Muscle of leg (tissue), 11 donors: ENCODE results near the gene FDX2. TPM values are rescaled to one million over a fixed set of nuclear protein-coding genes. Genes with fewer than 3 reads are reported as not detected.
A peak's percentile ranks its signal among the peaks of the same experiment; 100 is the strongest.

Source experiments
- DNase-seq: peaks from one replicate; pipeline ENCODE4 v3.0.0; 2013
- H3K27ac ChIP-seq: one replicate; pipeline ENCODE4 v1.5.1; 2013; ENCODE audit warnings: mild to moderate bottlenecking, low read length, control low read depth
- H3K27me3 ChIP-seq: one replicate; pipeline ENCODE4 v1.6.1; 2013; ENCODE audit warnings: low read length; ENCODE audit not compliant: control insufficient read depth, insufficient read depth
- H3K36me3 ChIP-seq: one replicate; pipeline ENCODE4 v1.6.1; 2013; ENCODE audit warnings: low read length; ENCODE audit not compliant: control insufficient read depth, insufficient read depth
- H3K4me1 ChIP-seq: one replicate; pipeline ENCODE4 v1.6.1; 2013; ENCODE audit warnings: low read length; ENCODE audit not compliant: control insufficient read depth, insufficient read depth
- H3K4me3 ChIP-seq: one replicate; pipeline ENCODE4 v1.5.1; 2013; ENCODE audit warnings: low read length, control low read depth
- H3K9me3 ChIP-seq: replicated peaks from 2 replicates; pipeline ENCODE4 v1.6.1; 2013; ENCODE audit warnings: low read depth, low read length; ENCODE audit not compliant: control insufficient read depth
- WGBS: methylation state at CpG from one replicate; pipeline ENCODE4 v1.1.5; 2013; ENCODE audit warnings: missing lambda C conversion rate; ENCODE audit not compliant: insufficient coverage; 5-methylcytosine and 5-hydroxymethylcytosine counted together
- polyA plus RNA-seq, 8 donors: library from polyadenylated mRNA; unstranded; fragments of 120-200 nt; gene quantifications; one replicate each; pipeline versions ENCODE4 v1.2.1 to v1.2.3, GENCODE V29; 2013; ENCODE audit warnings: inconsistent platforms in 1 of 8, low replicate concordance in 1 of 8; ENCODE audit not compliant: insufficient read length in 8 of 8, insufficient read depth in 1 of 8
- total RNA-seq: library from RNA; stranded (reverse); fragments of 120-200 nt; gene quantifications from one replicate; pipeline ENCODE4 v1.2.4, GENCODE V29; 2013

Gene FDX2
- total and polyA plus RNA-seq, 9 donors, result 16.9 to 21.6 (median 19.1) TPM

GRCh38 chr19:10306327-10306726, 9.5 kb downstream of the FDX2 start:
- Histone ChIP-seq H3K4me3 (no peak overlapping the region), H3K4me1 (no peaks in the 10 kb centered on the region), H3K9me3 (no peaks in the 10 kb centered on the region), H3K27me3 (peaks cover 3% of the 10 kb centered on the region), H3K36me3 (peaks cover 17% of the 10 kb centered on the region), H3K27ac (no peak overlapping the region)
- DNase-seq, result no peak
- whole genome bisulfite sequencing, result 100% methylated on average over 1 of the region's 5 CpGs

GRCh38 chr19:10305139-10305806, 10.5 kb downstream of the FDX2 start:
- H3K9me3 ChIP-seq, result no peaks in the 10 kb centered on the region
- no peak overlapping the region for H3K4me3 ChIP-seq
- no peaks in the 10 kb centered on the region for H3K4me1 ChIP-seq
- peaks cover 9% of the 10 kb centered on the region for H3K36me3 ChIP-seq
- peaks cover 6% of the 10 kb centered on the region for H3K27me3 ChIP-seq
- DNase-seq, result no peak
- 65% methylated on average over 11 of the region's 17 CpGs for WGBS
- H3K27ac ChIP-seq, result no peak overlapping the region

GRCh38 chr19:10299545-10300458, 16.0 kb downstream of the FDX2 start:
- no peak overlapping the region for H3K4me3 ChIP-seq
- H3K4me1 ChIP-seq, result peaks cover 14% of the 10 kb centered on the region
- no peak for DNase-seq
- H3K27ac ChIP-seq, result no peak overlapping the region
- H3K36me3 ChIP-seq, result peaks cover 5% of the 10 kb centered on the region
- H3K27me3 ChIP-seq, result peaks cover 52% of the 10 kb centered on the region
- H3K9me3 ChIP-seq, result no peaks in the 10 kb centered on the region
- whole genome bisulfite sequencing, result 47% methylated on average over 9 of the region's 14 CpGs

GRCh38 chr19:10295847-10296591, 19.8 kb downstream of the FDX2 start:
- under 1% methylated on average over 48 of the region's 58 CpGs for WGBS
- Histone ChIP-seq H3K4me1 (peaks cover 33% of the 10 kb centered on the region), H3K4me3 (no peak overlapping the region), H3K36me3 (no peaks in the 10 kb centered on the region), H3K9me3 (no peaks in the 10 kb centered on the region), H3K27me3 (peaks cover 85% of the 10 kb centered on the region), H3K27ac (no peak overlapping the region)
- no peak for DNase-seq

GRCh38 chr19:10295305-10295846, 20.4 kb downstream of the FDX2 start:
- H3K36me3 ChIP-seq, result no peaks in the 10 kb centered on the region
- peaks cover 39% of the 10 kb centered on the region for H3K4me1 ChIP-seq
- no peak overlapping the region for H3K27ac ChIP-seq
- no peak overlapping the region for H3K4me3 ChIP-seq
- DNase-seq, result no peak
- under 1% methylated on average over 46 of the region's 48 CpGs for WGBS
- H3K9me3 ChIP-seq, result no peaks in the 10 kb centered on the region
- H3K27me3 ChIP-seq, result peaks cover 91% of the 10 kb centered on the region

DNA sequence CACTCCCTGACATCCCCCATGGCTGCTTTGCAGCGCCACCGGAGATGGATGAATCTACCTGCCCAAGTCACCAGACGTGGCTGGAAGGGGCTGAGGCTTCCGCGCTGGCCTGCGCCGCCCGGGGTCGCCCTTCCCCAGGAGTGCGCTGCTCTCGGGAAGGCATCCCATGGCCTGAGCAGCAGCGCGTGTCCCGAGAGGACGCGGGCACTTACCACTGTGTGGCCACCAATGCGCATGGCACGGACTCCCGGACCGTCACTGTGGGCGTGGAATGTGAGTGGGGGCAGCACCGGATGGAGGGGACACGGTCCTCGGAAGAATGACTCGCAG, 21.5 kb downstream of the FDX2 start:
- no peaks in the 10 kb centered on the region for H3K36me3 ChIP-seq
- no peak for DNase-seq
- peaks cover 50% of the 10 kb centered on the region for H3K4me1 ChIP-seq
- no peaks in the 10 kb centered on the region for H3K9me3 ChIP-seq
- 4% methylated on average over 21 of the region's 25 CpGs for WGBS
- no peak overlapping the region for H3K4me3 ChIP-seq
- peaks cover 94% of the 10 kb centered on the region for H3K27me3 ChIP-seq
- H3K27ac ChIP-seq, result no peak overlapping the region

DNA sequence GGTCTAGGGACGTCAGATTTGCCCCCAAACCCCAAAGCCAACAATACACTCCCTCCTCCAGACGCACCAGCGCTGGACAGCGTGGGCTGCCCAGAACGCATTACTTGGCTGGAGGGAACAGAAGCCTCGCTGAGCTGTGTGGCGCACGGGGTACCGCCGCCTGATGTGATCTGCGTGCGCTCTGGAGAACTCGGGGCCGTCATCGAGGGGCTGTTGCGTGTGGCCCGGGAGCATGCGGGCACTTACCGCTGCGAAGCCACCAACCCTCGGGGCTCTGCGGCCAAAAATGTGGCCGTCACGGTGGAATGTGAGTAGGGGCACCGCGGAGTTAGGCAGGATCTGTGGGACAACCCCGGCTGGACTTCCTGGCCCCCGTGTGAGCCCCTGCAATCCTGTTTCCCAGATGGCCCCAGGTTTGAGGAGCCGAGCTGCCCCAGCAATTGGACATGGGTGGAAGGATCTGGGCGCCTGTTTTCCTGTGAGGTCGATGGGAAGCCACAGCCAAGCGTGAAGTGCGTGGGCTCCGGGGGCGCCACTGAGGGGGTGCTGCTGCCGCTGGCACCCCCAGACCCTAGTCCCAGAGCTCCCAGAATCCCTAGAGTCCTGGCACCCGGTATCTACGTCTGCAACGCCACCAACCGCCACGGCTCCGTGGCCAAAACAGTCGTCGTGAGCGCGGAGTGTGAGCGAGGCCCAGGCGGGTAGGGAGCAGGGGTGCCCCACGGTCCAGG, 22.0 kb downstream of the FDX2 start:
- H3K4me1 ChIP-seq, result peaks cover 55% of the 10 kb centered on the region
- WGBS, result 12% methylated on average over 46 of the region's 49 CpGs
- H3K4me3 ChIP-seq, result no peak overlapping the region
- peaks cover 96% of the 10 kb centered on the region for H3K27me3 ChIP-seq
- no peak overlapping the region for H3K27ac ChIP-seq
- no peaks in the 10 kb centered on the region for H3K9me3 ChIP-seq
- no peaks in the 10 kb centered on the region for H3K36me3 ChIP-seq
- no peak for DNase-seq

GRCh38 chr19:10292789-10293636, 22.8 kb downstream of the FDX2 start:
- no peak for DNase-seq
- H3K4me1 ChIP-seq, result peaks cover 60% of the 10 kb centered on the region
- no peak overlapping the region for H3K27ac ChIP-seq

DNA sequence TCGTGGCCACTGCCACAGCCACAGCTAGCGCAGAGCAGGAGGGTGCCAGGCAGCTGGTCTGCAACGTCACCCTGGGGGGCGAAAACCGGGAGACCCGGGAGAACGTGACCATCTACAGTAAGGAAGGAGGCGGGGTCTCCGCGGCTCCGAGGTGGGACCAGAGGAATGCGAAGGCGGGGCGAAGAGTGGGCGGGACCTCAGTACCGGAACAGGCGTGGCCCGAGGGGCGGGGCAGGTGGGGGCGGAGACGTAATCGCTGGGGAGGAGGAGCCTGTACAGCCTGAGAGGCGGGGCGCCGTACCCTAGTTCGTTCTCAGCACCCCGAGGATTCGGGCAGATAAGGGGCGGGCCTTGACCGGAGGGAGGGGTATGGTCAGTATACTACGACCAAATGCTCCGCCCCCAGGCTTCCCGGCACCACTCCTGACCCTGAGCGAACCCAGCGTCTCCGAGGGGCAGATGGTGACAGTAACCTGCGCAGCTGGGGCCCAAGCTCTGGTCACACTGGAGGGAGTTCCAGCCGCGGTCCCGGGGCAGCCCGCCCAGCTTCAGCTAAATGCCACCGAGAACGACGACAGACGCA, 23.5 kb downstream of the FDX2 start:
- peak overlapping the region; percentile 17 for H3K4me3 ChIP-seq
- peaks cover 66% of the 10 kb centered on the region for H3K4me1 ChIP-seq
- H3K9me3 ChIP-seq, result no peaks in the 10 kb centered on the region
- peaks cover 100% of the 10 kb centered on the region for H3K27me3 ChIP-seq
- no peak overlapping the region for H3K27ac ChIP-seq
- H3K36me3 ChIP-seq, result no peaks in the 10 kb centered on the region
- WGBS, result 1% methylated on average over 45 of the region's 45 CpGs
- peak; percentile 42 for DNase-seq

More at GRCh38 chr19:10292789-10293636, 22.8 kb downstream of the FDX2 start:
- H3K4me3 ChIP-seq, result peak overlapping the region; percentile 17
- peaks cover 100% of the 10 kb centered on the region for H3K27me3 ChIP-seq
- no peaks in the 10 kb centered on the region for H3K9me3 ChIP-seq
- H3K36me3 ChIP-seq, result no peaks in the 10 kb centered on the region
- WGBS, result 11% methylated on average over 54 of the region's 56 CpGs
